ENCODE measurements around the gene CLPTM1L. TPM values are rescaled to one million over a fixed set of nuclear protein-coding genes. Genes with fewer than 3 reads are reported as not detected.
"Not testable (repeated sequence)": the region's sequence is repeated elsewhere in the genome, so short reads cannot be mapped to it uniquely, and the experiment has no call there.

The CLPTM1L gene
- total and polyA plus RNA-seq, 12 donors, result 40.7 to 96.5 (median 83.2) TPM

GRCh38 chr5:1335540-1336095 is 9.3 kb downstream of the CLPTM1L start:
- no peak for DNase-seq
- 92 to 98% (median 93%) methylated on average over 7 to 19 of the region's 19 CpGs for WGBS, 4 donors
- no peaks in the 10 kb centered on the region for H3K9me3 ChIP-seq (replicated peaks in 1 of 3)
- peaks cover 0 to 83% of the 10 kb centered on the region in 2 donors for H3K36me3 ChIP-seq (replicated peaks in 1 of 2)
- intact Hi-C loops (cut with DNase I), result no loop called here
- TF ChIP-seq CTCF (IDR thresholded peaks at IDR 0.05), result no peak
- TF ChIP-seq POLR2A (IDR thresholded peaks at IDR 0.05), result no peak
- H3K4me3 ChIP-seq, result no peak overlapping the region
- H3K27ac ChIP-seq, result no peak overlapping the region
- no peaks in the 10 kb centered on the region for H3K4me1 ChIP-seq (replicated peaks in 1 of 2)
- no peaks in the 10 kb centered on the region for H3K27me3 ChIP-seq

- H3K27ac ChIP-seq, result no peak overlapping the region
- H3K4me1 ChIP-seq (replicated peaks in 1 of 2), result no peaks in the 10 kb centered on the region
- no peak overlapping the region for H3K4me3 ChIP-seq
- intact Hi-C loops (cut with DNase I), result no loop called here
- 92 to 96% (median 95%) methylated on average over 8 to 32 of the region's 32 CpGs for WGBS, 4 donors
- H3K27me3 ChIP-seq, result no peaks in the 10 kb centered on the region
- H3K36me3 ChIP-seq (replicated peaks in 1 of 2), result peaks cover 0 to 83% of the 10 kb centered on the region in 2 donors
- no peaks in the 10 kb centered on the region for H3K9me3 ChIP-seq (replicated peaks in 1 of 3)
- no peak for DNase-seq
- TF ChIP-seq POLR2A (IDR thresholded peaks at IDR 0.05), result no peak
- TF ChIP-seq CTCF (IDR thresholded peaks at IDR 0.05), result no peak
Measured at GRCh38 chr5:1334831-1335539, 9.9 kb downstream of the CLPTM1L start.

- Histone ChIP-seq H3K9me3 (replicated peaks in 1 of 3) (no peaks in the 10 kb centered on the region), H3K4me3 (no peak overlapping the region), H3K27ac (no peak overlapping the region), H3K27me3 (no peaks in the 10 kb centered on the region), H3K4me1 (replicated peaks in 1 of 2) (no peaks in the 10 kb centered on the region), H3K36me3 (replicated peaks in 1 of 2) (peaks cover 0 to 82% of the 10 kb centered on the region in 2 donors)
- intact Hi-C loops (cut with DNase I), result no loop called here
- DNase-seq, result no peak
- 88 to 93% (median 92%) methylated on average over 7 to 14 of the region's 14 CpGs for WGBS, 4 donors
- no peak for TF ChIP-seq POLR2A (IDR thresholded peaks at IDR 0.05)
- TF ChIP-seq CTCF (IDR thresholded peaks at IDR 0.05), result no peak
Measured at GRCh38 chr5:1333986-1334385, 10.9 kb downstream of the CLPTM1L start.

- DNase-seq; H3K4me3 ChIP-seq; intact Hi-C loops (cut with DNase I); H3K4me1 ChIP-seq (replicated peaks in 1 of 2); H3K27ac ChIP-seq; H3K9me3 ChIP-seq (replicated peaks in 1 of 3); H3K27me3 ChIP-seq: not testable (repeated sequence)
- H3K36me3 ChIP-seq (replicated peaks in 1 of 2), result peaks cover 0 to 76% of the 10 kb centered on the region in 2 donors
- WGBS, 4 donors, result 82 to 91% (median 88%) methylated on average over 5 of the region's 5 CpGs
Measured at GRCh38 chr5:1333286-1333685, 11.6 kb downstream of the CLPTM1L start.

All from adrenal gland (tissue), 12 donors.